GM12892 (cell line): ENCODE results near the gene TCEANC2.
A peak's percentile ranks its signal among the peaks of the same experiment; 100 is the strongest.
"Not testable (repeated sequence)": the region's sequence is repeated elsewhere in the genome, so short reads cannot be mapped to it uniquely, and the experiment has no call there.

Experiments
- DNase-seq: peaks from one replicate; pipeline ENCODE4 v3.0.0; 2011; ENCODE audit not compliant: insufficient read length
- FAIRE-seq: peaks from 2 replicates; lab custom pipeline; 2011; peaks lifted over from hg19 to GRCh38; lab: Jason Lieb, UNC
- POLR2A ChIP-seq: IDR thresholded peaks from 2 replicates; pipeline ENCODE4 v1.6.1; 2011; ENCODE audit warnings: low read depth, low read length, control low read depth
- POLR2AphosphoS5 ChIP-seq: IDR thresholded peaks from 2 replicates; pipeline ENCODE4 v1.6.1; 2011; ENCODE audit warnings: low read depth, low read length, control low read depth
- TAF1 ChIP-seq: IDR thresholded peaks from 2 replicates; pipeline ENCODE4 v1.6.1; 2011; ENCODE audit warnings: low read depth, mild to moderate bottlenecking, control low read depth, low read length, borderline replicate concordance

Gene TCEANC2

GRCh38 chr1:54041806-54042205 lies 11.6 kb upstream of the TCEANC2 start:
- FAIRE-seq (no peak), DNase-seq (no peak)
- TF ChIP-seq POLR2AphosphoS5 (no peak), POLR2A (no peak), TAF1 (no peak)

- FAIRE-seq: peak; percentile 24
Measured at GRCh38 chr1:54045496-54045895, 7.9 kb upstream of the TCEANC2 start.

GRCh38 chr1:54046671-54047383 lies 6.6 kb upstream of the TCEANC2 start:
- no peak for DNase-seq
- TF ChIP-seq POLR2AphosphoS5 (no peak), TAF1 (no peak), POLR2A (no peak)
- FAIRE-seq: no peak

More at GRCh38 chr1:54045496-54045895, 7.9 kb upstream of the TCEANC2 start:
- TF ChIP-seq POLR2AphosphoS5 (no peak), TAF1 (no peak), POLR2A (no peak)
- no peak for DNase-seq

GRCh38 chr1:54047384-54048305 lies 5.8 kb upstream of the TCEANC2 start:
- TF ChIP-seq TAF1 (no peak), POLR2AphosphoS5 (no peak), POLR2A (no peak)
- FAIRE-seq (peak; percentile 53), DNase-seq (no peak)

GRCh38 chr1:54050435-54050834 lies 3.0 kb upstream of the TCEANC2 start:
- not testable (repeated sequence) for FAIRE-seq, DNase-seq

- DNase-seq (no peak), FAIRE-seq (peak; percentile 40)
- no peak for TF ChIP-seq POLR2AphosphoS5
- TF ChIP-seq POLR2A: no peak
- TF ChIP-seq TAF1: no peak
Measured at GRCh38 chr1:54051933-54052430, 1.4 kb upstream of the TCEANC2 start.

- TF ChIP-seq POLR2A (no peak), TAF1 (no peak), POLR2AphosphoS5 (no peak)
- peak; percentile 42 for FAIRE-seq
- DNase-seq: peak; percentile 29
Measured at GRCh38 chr1:54052431-54052933, 926 bp upstream of the TCEANC2 start.

GRCh38 chr1:54053745-54054437 lies 483 bp downstream of the TCEANC2 start:
- TF ChIP-seq POLR2A (no peak), POLR2AphosphoS5 (no peak), TAF1 (no peak)
- FAIRE-seq (no peak), DNase-seq (no peak)

GRCh38 chr1:54054438-54054749 lies 986 bp downstream of the TCEANC2 start:
- FAIRE-seq: peak; percentile 51

GRCh38 chr1:54064299-54064698 lies 10.9 kb downstream of the TCEANC2 start:
- FAIRE-seq (no peak), DNase-seq (no peak)
- TF ChIP-seq TAF1 (no peak), POLR2A (no peak)

More at GRCh38 chr1:54054438-54054749, 986 bp downstream of the TCEANC2 start:
- no peak for TF ChIP-seq POLR2AphosphoS5
- no peak for TF ChIP-seq TAF1
- no peak for TF ChIP-seq POLR2A
- no peak for DNase-seq

- no peak for TF ChIP-seq POLR2AphosphoS5
- TF ChIP-seq POLR2A: no peak
- TF ChIP-seq TAF1: no peak
- no peak for DNase-seq
- no peak for FAIRE-seq
Measured at GRCh38 chr1:54069791-54070170, 16.4 kb downstream of the TCEANC2 start.
